Mammary epithelial cell (primary cell): ENCODE measurements around the gene NLRC5.

Source experiments
- CTCF ChIP-seq, 2 donors: IDR thresholded peaks in 1 of 2; conservative IDR thresholded peaks in 1 of 2; 2 replicates each; pipeline ENCODE4 v1.5.1; 2011 to 2012; ENCODE audit warnings: inconsistent platforms in 2 of 2, low read length in 2 of 2, mild to moderate bottlenecking in 2 of 2, control low read depth in 1 of 2, low read depth in 1 of 2; ENCODE audit not compliant: insufficient read depth in 1 of 2; ENCODE audit errors: extremely low read depth in 1 of 2
- EZH2 ChIP-seq: IDR thresholded peaks from 2 replicates; pipeline ENCODE4 v1.6.1; 2012; ENCODE audit warnings: low read length, inconsistent platforms, borderline replicate concordance

GRCh38 chr16:57087003-57087402 is 97.6 kb downstream of the NLRC5 start:
- TF ChIP-seq CTCF (conservative IDR thresholded peaks at IDR 0.05 in 1 of 2, IDR thresholded peaks at IDR 0.05 in 1 of 2; ENCODE audit: extremely low read depth in 1 of 2, insufficient read depth in 1 of 2, low read depth in 1 of 2, low read length in 2 of 2) (no peak), EZH2 (no peak)
